Kidney epithelial cell (primary cell): ENCODE measurements around the gene TRIM44. TPM values are rescaled to one million over a fixed set of nuclear protein-coding genes. Genes with fewer than 3 reads are reported as not detected.

Experiments used
- DNase-seq: peaks from one replicate; pipeline ENCODE4 v3.0.0-alpha.2; 2010; ENCODE audit warnings: low read depth
- H3K27me3 ChIP-seq: 2 replicates; pipeline ENCODE4 v1.6.0; 2011; ENCODE audit warnings: low read length; ENCODE audit not compliant: control insufficient read depth, insufficient read depth
- H3K36me3 ChIP-seq: 2 replicates; pipeline ENCODE4 v1.5.1; 2011; ENCODE audit warnings: low read length; ENCODE audit not compliant: control insufficient read depth, insufficient read depth
- H3K4me3 ChIP-seq: 2 replicates; pipeline ENCODE4 v1.5.1; 2011; ENCODE audit warnings: low read depth, mild to moderate bottlenecking, control low read depth, low read length
- total RNA-seq: library from RNA; depleted of rRNA; stranded (reverse); fragments of >200 nt; gene quantifications from 2 replicates; pipeline ENCODE4 v1.2.3, GENCODE V29; 2015
- TF ChIP-seq, protein P1 (sequence below): IDR thresholded peaks from 2 replicates; pipeline ENCODE4 v1.5.1; 2011; ENCODE audit warnings: mild to moderate bottlenecking, moderate library complexity, low read length, control low read depth, inconsistent platforms; ENCODE audit not compliant: insufficient read depth, poor library complexity, severe bottlenecking

Gene TRIM44
- total RNA-seq, 1 donor from 2014 or later = 40.9 TPM

DNA sequence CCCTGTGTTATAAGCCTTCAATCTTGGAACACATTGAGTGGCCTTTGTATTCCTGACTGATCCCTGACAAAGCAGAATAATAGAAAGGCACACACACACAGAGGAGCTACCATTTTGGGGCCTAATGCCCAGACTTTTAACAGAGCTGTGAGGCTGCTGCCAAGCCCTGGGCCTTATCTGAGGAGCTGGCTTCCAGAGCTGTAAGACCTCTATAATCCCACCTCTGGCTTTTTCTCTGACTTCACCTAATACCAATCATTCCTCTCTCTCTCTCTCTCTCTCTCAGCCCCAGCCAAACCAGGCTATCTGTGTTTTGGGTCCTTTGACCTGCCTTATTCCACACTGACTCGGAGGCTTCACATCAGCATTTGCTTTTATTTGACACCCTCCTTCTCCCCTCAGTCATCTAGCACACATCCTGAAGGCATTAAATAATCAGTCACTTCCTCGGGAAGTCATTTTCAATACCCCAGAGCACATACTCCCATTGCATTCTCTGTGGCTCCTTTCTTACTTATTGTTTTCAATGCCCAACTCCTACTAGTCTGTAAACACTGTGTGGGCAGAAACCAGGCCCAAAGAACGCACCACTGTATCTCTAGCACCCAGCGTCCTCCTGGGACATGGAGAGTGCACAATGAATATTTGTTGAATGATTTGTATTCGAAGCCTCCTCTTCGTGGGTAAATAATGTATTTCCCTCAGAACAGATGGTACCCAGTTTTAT is 21.2 kb upstream of the TRIM44 start:
- Histone ChIP-seq H3K36me3 (no peaks in the 10 kb centered on the region), H3K27me3 (no peaks in the 10 kb centered on the region), H3K4me3 (no peak overlapping the region)
- TF ChIP-seq, protein P1, sequence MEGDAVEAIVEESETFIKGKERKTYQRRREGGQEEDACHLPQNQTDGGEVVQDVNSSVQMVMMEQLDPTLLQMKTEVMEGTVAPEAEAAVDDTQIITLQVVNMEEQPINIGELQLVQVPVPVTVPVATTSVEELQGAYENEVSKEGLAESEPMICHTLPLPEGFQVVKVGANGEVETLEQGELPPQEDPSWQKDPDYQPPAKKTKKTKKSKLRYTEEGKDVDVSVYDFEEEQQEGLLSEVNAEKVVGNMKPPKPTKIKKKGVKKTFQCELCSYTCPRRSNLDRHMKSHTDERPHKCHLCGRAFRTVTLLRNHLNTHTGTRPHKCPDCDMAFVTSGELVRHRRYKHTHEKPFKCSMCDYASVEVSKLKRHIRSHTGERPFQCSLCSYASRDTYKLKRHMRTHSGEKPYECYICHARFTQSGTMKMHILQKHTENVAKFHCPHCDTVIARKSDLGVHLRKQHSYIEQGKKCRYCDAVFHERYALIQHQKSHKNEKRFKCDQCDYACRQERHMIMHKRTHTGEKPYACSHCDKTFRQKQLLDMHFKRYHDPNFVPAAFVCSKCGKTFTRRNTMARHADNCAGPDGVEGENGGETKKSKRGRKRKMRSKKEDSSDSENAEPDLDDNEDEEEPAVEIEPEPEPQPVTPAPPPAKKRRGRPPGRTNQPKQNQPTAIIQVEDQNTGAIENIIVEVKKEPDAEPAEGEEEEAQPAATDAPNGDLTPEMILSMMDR = no peak
- DNase-seq = no peak

DNA sequence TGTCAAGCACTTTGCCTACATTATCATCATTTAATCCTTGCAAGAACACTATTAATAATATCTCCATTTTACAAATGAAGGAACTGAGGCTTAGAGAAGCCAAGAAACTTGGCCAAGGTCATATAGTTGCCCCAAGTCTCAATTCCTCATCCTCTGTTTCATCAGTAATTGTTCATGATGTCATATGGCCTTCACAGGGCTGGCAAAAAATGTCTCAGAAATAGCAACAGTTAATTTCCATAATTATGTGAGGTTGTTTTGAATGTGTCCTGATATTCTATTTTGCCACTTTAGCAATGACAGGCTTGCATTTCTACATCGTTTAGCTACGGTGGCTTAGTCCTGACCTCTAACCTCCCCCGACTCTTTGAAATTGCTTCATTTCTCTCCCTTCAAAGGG is 20.6 kb upstream of the TRIM44 start:
- Histone ChIP-seq H3K36me3 (no peaks in the 10 kb centered on the region), H3K4me3 (no peak overlapping the region), H3K27me3 (no peaks in the 10 kb centered on the region)
- TF ChIP-seq, protein P1 = no peak
- DNase-seq = no peak

DNA sequence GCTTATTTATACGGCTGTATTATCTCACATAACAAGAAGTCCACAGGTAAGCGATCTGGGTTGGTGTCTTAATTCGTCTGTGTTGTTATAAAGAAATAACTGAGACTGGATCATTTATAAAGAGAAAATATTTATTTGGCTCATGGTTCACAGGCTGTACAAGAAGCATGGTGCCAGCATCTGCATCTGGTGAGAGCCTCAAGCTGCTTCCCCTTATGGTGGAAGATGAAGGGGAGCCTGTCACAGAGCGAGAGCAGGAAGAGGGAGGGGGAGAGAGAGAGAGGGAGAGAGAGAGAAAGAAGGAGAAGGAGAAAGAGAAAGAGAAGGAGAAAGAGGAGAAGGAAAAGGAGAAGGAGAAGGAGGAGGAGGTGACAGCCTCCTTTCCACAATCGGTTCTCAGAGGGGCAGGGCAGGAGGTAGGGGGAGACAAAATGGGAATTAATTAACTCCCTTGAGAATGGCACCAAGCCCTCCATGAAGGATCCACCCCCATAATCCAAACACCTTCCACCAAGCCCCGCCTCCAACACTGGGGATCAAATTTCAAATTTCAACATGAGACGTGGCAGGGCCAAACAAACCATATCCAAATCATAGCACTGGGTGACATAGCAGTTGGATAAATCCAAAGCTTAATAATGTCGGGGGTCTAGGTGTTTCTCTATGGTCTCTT is 15.0 kb upstream of the TRIM44 start:
- TF ChIP-seq, protein P1 = no peak
- no peak overlapping the region for H3K4me3 ChIP-seq
- H3K27me3 ChIP-seq = no peaks in the 10 kb centered on the region
- no peaks in the 10 kb centered on the region for H3K36me3 ChIP-seq
- DNase-seq = no peak

DNA sequence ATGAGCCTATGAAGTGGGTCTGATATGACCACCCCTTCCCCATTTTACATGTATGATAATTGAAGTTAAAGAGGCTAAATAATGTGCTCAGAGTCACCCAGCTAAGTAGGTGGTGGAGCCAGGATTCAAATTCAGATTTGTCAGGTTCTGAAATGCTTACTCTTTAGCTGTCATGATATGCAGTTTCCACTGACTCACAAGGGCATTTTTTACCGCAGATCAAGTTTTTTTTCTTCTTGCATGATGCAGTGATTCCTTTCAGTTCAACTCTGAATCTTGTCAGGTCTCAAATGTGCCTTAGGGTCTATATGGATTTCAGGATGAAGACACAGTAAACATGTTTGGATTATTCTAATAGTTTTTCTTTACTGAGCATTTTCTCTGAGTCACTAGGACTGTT is 12.6 kb upstream of the TRIM44 start:
- TF ChIP-seq, protein P1 = no peak
- H3K4me3 ChIP-seq = no peak overlapping the region
- DNase-seq = no peak
- no peaks in the 10 kb centered on the region for H3K36me3 ChIP-seq
- H3K27me3 ChIP-seq = no peaks in the 10 kb centered on the region

DNA sequence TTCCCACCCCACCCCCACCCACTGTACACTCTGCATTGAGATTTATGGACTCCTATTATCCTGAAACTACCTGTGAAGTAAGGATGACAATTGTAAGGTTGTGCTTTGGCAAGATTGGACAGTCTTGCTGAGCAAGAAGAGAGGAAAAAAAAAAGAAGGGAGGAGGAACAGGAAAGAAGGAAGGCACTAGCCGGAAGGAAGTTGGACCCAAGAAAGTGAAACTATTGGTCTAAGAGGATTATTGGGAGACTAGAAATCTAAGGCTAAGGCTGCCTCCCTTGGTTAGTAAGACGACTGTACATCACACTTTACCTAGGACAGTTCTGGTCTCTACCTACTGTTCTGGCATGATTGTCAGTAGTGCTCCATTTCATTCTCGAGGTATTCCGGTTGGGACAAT is 12.1 kb upstream of the TRIM44 start:
- TF ChIP-seq, protein P1 = no peak
- H3K4me3 ChIP-seq = no peak overlapping the region
- no peak for DNase-seq
- H3K27me3 ChIP-seq = no peaks in the 10 kb centered on the region
- H3K36me3 ChIP-seq = no peaks in the 10 kb centered on the region
